Measurements from ENCODE around the gene RCN2.

The RCN2 gene

GRCh38 chr15:76916369-76916768, 15.2 kb upstream of the RCN2 start:
- TF ChIP-seq SIN3A (IDR thresholded peaks at IDR 0.05; ENCODE audit: borderline replicate concordance, insufficient read depth, low read length) (no peak), POLR2AphosphoS5 (IDR thresholded peaks at IDR 0.05; ENCODE audit: low read depth, low read length) (no peak), FOXP2 (optimal IDR thresholded peaks at IDR 0.05; ENCODE audit: borderline replicate concordance, extremely low read depth, extremely low read length, insufficient read depth) (no peak), REST (IDR thresholded peaks at IDR 0.05; ENCODE audit: insufficient read depth in 1 of 2, low read depth in 2 of 2, low read length in 2 of 2) (no peak)

- no peak for TF ChIP-seq REST (IDR thresholded peaks at IDR 0.05; ENCODE audit: insufficient read depth in 1 of 2, low read depth in 2 of 2, low read length in 2 of 2)
- TF ChIP-seq POLR2AphosphoS5 (IDR thresholded peaks at IDR 0.05; ENCODE audit: low read depth, low read length), result no peak
- no peak for TF ChIP-seq TAF1 (IDR thresholded peaks at IDR 0.05; ENCODE audit: borderline replicate concordance, insufficient read depth, low read length)
- TF ChIP-seq FOXP2 (optimal IDR thresholded peaks at IDR 0.05; ENCODE audit: borderline replicate concordance, extremely low read depth, extremely low read length, insufficient read depth), result no peak
- TF ChIP-seq SIN3A (IDR thresholded peaks at IDR 0.05; ENCODE audit: borderline replicate concordance, insufficient read depth, low read length), result no peak
These were observed 3.3 kb upstream of the RCN2 start for GRCh38 chr15:76928201-76928600.

- no peak for TF ChIP-seq FOXP2 (optimal IDR thresholded peaks at IDR 0.05; ENCODE audit: borderline replicate concordance, extremely low read depth, extremely low read length, insufficient read depth)
- TF ChIP-seq SIN3A (IDR thresholded peaks at IDR 0.05; ENCODE audit: borderline replicate concordance, insufficient read depth, low read length), result no peak
- TF ChIP-seq TAF1 (IDR thresholded peaks at IDR 0.05; ENCODE audit: borderline replicate concordance, insufficient read depth, low read length), result no peak
- TF ChIP-seq REST (IDR thresholded peaks at IDR 0.05; ENCODE audit: insufficient read depth in 1 of 2, low read depth in 2 of 2, low read length in 2 of 2), result no peak
- TF ChIP-seq POLR2AphosphoS5 (IDR thresholded peaks at IDR 0.05; ENCODE audit: low read depth, low read length), result no peak
These were observed 2.4 kb upstream of the RCN2 start for GRCh38 chr15:76929011-76929760.

- TF ChIP-seq FOXP2 (optimal IDR thresholded peaks at IDR 0.05; ENCODE audit: borderline replicate concordance, extremely low read depth, extremely low read length, insufficient read depth), result no peak
- no peak for TF ChIP-seq SIN3A (IDR thresholded peaks at IDR 0.05; ENCODE audit: borderline replicate concordance, insufficient read depth, low read length)
- TF ChIP-seq POLR2AphosphoS5 (IDR thresholded peaks at IDR 0.05; ENCODE audit: low read depth, low read length), result no peak
- no peak for TF ChIP-seq TAF1 (IDR thresholded peaks at IDR 0.05; ENCODE audit: borderline replicate concordance, insufficient read depth, low read length)
- no peak for TF ChIP-seq REST (IDR thresholded peaks at IDR 0.05; ENCODE audit: insufficient read depth in 1 of 2, low read depth in 2 of 2, low read length in 2 of 2)
These were observed 635 bp upstream of the RCN2 start for GRCh38 chr15:76930831-76931396.

Measured in PFSK-1 (cell line).